GM21619 (cell line): ENCODE measurements around the gene BLOC1S3.
"Not testable (repeated sequence)": the region's sequence is repeated elsewhere in the genome, so short reads cannot be mapped to it uniquely, and the experiment has no call there.

Experiments used
- ATAC-seq: cut with Tn5 transposase; IDR thresholded peaks from one replicate; pipeline ENCODE4 v1.9.1; 2021; ENCODE audit not compliant: unreplicated experiment

BLOC1S3 gene

DNA sequence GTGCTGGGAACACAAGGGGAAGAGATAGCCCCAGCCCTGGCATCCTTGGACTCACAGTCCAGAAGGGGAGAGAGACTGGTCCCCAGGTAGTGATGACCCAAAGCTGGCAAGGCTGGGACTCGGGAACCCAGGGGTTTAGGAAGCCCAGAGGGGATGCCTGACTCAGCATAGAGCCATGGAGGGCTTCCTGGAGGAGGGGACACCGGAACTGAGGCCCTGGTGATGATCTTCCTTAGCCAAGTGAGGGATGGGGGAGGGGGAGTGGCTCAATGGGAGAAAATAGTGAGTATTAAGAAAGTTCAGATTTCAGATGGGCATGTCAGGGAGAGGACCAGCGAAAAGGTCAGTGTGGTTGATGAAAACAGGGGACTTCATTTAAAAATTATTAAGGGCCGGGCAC lies 39.8 kb downstream of the BLOC1S3 start:
- no peak for ATAC-seq

- no peak for ATAC-seq
These were observed 40.5 kb downstream of the BLOC1S3 start for GRCh38 chr19:45218911-45219743.

GRCh38 chr19:45222724-45223123 lies 44.1 kb downstream of the BLOC1S3 start:
- no peak for ATAC-seq

DNA sequence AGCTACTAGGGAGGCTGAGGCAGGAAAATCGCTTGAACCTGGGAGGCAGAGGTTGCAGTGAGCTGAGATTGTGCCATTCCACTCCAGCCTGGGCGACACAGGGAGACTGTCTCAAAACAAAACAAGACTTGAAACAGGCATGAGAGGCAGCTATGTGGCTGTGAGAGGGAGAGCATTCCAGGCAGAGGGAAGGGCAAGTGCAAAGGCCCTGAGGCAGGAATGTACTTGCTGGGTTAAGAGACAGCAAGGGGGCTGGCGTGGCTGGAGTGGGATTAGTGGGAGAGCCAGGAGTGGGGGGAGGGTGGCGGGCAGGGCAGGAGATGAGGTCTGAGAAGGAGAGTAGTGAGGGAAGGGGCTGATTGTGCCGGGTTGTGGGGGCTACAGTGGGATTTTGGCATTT lies 45.3 kb downstream of the BLOC1S3 start:
- ATAC-seq = no peak

DNA sequence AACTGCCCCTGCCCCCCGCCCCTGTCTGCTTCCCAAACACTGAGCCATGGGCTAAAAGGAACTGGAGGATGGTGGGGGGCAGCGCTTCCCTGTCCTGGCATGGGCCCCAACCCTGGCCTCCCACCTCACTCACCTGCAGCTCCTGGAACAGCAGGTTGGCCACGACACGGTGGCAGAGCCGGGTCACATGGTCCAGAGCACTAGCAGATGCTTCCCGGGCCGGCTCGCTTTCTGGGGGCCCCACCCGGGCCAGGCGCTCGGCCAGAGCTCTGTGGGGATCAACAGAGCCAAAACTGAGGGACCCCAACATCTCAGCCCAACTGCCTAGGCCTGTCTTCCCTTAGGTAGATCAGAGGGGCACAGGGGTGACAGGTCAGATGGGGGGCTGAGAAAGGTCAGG lies 46.1 kb downstream of the BLOC1S3 start:
- no peak for ATAC-seq

DNA sequence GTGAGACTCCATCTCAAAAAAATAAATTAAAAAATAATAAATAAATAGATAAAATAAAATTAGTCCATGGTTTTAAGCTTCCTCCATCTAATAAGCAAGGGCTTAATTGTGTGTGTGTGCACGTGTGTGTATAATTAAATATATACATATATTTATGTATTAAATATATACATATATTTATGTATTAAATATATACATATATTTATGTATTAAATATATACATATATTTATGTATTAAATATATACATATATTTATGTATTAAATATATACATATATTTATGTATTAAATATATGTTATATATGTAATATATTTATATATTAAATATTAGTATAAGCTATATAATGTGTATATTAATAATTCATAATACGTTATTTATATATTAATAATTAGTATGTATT lies 50.5 kb downstream of the BLOC1S3 start:
- not testable (repeated sequence) for ATAC-seq
